GM06990 (cell line): ENCODE results near the gene S100A14.

Source experiments
- DNase-seq: peaks from one replicate; pipeline ENCODE4 v3.0.0-alpha.2; 2011; ENCODE audit not compliant: insufficient read length; ENCODE audit errors: extremely low read depth
- H3K27me3 ChIP-seq: replicated peaks from 2 replicates; pipeline ENCODE4 v1.6.0; 2011; ENCODE audit warnings: low read length; ENCODE audit not compliant: control insufficient read depth, insufficient read depth
- H3K36me3 ChIP-seq: 2 replicates; pipeline ENCODE4 v1.5.1; 2011; ENCODE audit warnings: low read length; ENCODE audit not compliant: control insufficient read depth, insufficient read depth
- H3K4me3 ChIP-seq: replicated peaks from 2 replicates; pipeline ENCODE4 v1.5.1; 2011; ENCODE audit warnings: low read depth, mild to moderate bottlenecking, control low read depth, low read length
- TF ChIP-seq, protein P1 (sequence below): IDR thresholded peaks from 2 replicates; pipeline ENCODE4 v1.5.1; 2011; ENCODE audit warnings: low read length, control low read depth, mild to moderate bottlenecking, inconsistent platforms; ENCODE audit not compliant: insufficient read depth, poor library complexity, severe bottlenecking

S100A14 gene

DNA sequence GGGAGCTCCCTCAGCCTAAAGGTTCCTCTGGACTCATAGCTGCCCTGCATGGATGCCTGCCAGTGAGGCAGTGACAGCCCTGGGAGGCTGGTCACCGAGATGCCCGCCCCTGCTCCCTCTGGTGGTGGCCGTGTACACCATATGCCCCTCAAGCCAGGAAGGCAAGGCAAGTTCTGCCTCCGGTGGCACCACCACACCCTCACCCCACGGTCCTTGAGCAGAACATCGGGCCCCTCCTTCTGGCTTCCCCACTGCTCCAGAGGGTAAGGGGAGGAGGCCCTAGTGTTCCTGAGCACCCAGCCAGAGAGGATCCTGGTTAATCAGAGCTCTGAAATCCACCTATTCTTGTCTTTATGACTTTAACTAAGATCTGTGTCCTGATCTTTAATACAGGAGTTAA lies 1.5 kb upstream of the S100A14 start:
- Histone ChIP-seq H3K4me3 (no peak overlapping the region), H3K36me3 (no peaks in the 10 kb centered on the region), H3K27me3 (no peaks in the 10 kb centered on the region)
- TF ChIP-seq, protein P1, sequence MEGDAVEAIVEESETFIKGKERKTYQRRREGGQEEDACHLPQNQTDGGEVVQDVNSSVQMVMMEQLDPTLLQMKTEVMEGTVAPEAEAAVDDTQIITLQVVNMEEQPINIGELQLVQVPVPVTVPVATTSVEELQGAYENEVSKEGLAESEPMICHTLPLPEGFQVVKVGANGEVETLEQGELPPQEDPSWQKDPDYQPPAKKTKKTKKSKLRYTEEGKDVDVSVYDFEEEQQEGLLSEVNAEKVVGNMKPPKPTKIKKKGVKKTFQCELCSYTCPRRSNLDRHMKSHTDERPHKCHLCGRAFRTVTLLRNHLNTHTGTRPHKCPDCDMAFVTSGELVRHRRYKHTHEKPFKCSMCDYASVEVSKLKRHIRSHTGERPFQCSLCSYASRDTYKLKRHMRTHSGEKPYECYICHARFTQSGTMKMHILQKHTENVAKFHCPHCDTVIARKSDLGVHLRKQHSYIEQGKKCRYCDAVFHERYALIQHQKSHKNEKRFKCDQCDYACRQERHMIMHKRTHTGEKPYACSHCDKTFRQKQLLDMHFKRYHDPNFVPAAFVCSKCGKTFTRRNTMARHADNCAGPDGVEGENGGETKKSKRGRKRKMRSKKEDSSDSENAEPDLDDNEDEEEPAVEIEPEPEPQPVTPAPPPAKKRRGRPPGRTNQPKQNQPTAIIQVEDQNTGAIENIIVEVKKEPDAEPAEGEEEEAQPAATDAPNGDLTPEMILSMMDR = peak; percentile 90
- DNase-seq = peak; percentile 61

DNA sequence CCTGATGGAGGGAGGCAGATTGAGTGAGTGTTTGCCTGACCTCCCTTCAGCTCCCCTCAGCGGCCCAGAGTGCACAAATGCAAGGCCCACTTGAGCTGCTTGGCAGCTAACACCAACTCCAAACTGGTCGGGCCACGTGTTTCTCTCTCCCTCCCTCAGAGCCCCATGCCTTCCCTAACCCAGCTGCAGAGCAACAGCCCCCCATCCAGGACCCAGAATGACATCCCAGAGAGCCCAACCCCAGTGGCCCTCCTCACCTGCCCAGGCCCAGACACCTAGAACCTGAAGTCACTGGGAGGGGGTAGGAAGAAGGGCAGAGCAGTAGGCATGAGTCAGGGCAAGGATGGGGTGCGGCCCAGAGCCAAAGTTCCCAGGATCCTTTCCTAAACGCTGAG lies 789 bp upstream of the S100A14 start:
- no peak for DNase-seq
- TF ChIP-seq, protein P1 = no peak
- Histone ChIP-seq H3K4me3 (no peak overlapping the region), H3K27me3 (no peaks in the 10 kb centered on the region), H3K36me3 (no peaks in the 10 kb centered on the region)

DNA sequence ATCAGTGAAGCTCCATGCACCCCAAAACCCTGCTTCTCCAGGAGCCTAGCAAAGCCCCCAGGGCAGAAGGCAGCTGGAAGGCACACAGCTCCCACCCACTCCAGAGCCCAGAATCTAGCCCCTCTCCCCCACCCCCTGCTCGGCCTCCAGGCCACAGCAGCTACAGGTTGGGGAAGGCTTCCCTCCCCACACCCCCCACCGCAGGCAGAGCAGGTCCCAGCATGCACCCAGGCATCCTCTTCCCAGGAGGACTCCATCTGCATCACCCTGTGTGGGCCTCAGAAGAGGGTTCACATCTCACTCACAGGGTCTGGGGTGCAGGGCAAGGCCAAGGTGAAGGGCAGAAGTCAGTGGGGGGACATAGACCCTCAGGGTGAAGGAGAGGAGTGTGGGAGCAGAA lies 719 bp downstream of the S100A14 start:
- Histone ChIP-seq H3K36me3 (no peaks in the 10 kb centered on the region), H3K4me3 (no peak overlapping the region)
- TF ChIP-seq, protein P1 = no peak

DNA sequence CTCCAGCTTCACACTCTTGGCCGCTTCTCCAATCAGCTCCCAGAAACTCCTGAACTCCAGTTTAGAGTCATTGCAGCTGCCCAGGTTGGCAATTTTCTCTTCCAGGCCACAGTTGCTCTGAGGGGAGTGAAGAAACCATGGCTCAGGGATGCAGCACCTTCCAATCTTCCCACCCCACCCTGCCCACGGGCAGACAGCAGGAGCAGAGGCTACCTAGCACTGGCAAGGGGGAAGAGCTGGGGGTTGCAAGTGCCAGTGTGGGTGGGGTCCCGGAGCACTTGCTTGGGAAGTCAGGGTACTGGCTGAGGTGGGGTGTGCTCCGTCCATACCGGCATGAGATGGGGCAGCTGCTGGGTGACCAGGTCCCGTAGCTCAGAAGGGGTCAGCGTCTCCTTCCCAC lies 1.2 kb downstream of the S100A14 start:
- DNase-seq = no peak
- TF ChIP-seq, protein P1 = no peak
- Histone ChIP-seq H3K4me3 (no peak overlapping the region), H3K27me3 (no peaks in the 10 kb centered on the region; the same call in 1 of the 2 replicates), H3K36me3 (no peaks in the 10 kb centered on the region)

More for the DNA sequence above, 719 bp downstream of the S100A14 start:
- DNase-seq = no peak
- H3K27me3 ChIP-seq = no peaks in the 10 kb centered on the region

DNA sequence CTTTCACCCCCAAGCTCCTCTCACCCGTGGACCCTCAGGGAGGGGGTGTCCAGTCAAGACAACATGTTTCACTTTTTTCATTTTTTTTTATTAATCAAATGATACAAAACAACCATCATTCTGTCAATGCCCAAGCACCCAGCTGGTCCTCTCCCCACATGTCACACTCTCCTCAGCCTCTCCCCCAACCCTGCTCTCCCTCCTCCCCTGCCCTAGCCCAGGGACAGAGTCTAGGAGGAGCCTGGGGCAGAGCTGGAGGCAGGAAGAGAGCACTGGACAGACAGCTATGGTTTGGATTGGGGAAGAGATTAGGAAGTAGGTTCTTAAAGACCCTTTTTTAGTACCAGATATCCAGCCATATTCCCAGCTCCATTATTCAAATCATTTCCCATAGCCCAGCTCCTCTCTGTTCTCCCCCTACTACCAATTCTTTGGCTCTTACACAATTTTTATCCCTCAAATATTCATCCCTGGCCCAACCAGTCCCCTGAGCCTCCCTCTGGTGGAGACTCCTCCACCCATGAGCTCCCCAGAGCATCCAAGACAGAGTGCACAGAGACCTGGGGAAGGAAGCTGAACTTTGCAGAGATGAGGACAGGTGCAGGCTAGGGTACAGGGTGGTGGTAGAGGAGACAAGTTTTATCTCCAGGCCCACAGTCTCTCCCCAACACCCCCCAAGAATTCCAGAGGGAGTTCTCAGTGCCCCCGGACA lies 1.8 kb downstream of the S100A14 start:
- no peaks in the 10 kb centered on the region; the same call in 1 of the 2 replicates for H3K27me3 ChIP-seq
- H3K36me3 ChIP-seq = no peaks in the 10 kb centered on the region
- H3K4me3 ChIP-seq = no peak overlapping the region
- TF ChIP-seq, protein P1 = no peak
- no peak for DNase-seq
